K562 (cell line): ENCODE results near the gene ARHGAP8. TPM values are rescaled to one million over a fixed set of nuclear protein-coding genes. Genes with fewer than 3 reads are reported as not detected.

Source experiments
- ATAC-seq: fragments of 200-7000 bp; cut with Tn5 transposase; 3 replicates; pipeline ENCODE4 v1.9.1; 2020; ENCODE audit warnings: moderate library complexity
- BruUV-seq: library from RNA; stranded (reverse); fragments of 400-500 nt; replicated peaks from 2 replicates; lab custom pipeline; 2021; lab: Mats Ljungman, UMichigan
- CTCF ChIA-PET: fragments of 300-600 bp; formaldehyde crosslinking; extraction: SDS; loops from one replicate; lab custom pipeline; 2021; ENCODE audit warnings: low intra/inter-chr PET ratio; lab: Yijun Ruan, JAX
- POLR2A ChIA-PET: fragments of 300-600, 350-650 bp; sonication (Branson Sonifier 250); formaldehyde crosslinking; extraction: SDS; loops from one replicate; lab custom pipeline; 2021; ENCODE audit warnings: antibody characterized with exemption, inconsistent platforms; lab: Yijun Ruan, JAX
- DNase-seq, 4 experiments: peaks; one replicate each; pipeline versions ENCODE4 v3.0.0 to v3.0.0-alpha.2; 2011 to 2018; ENCODE audit warnings: low spot score in 3 of 4, mixed read lengths in 3 of 4; ENCODE audit errors: extremely low read depth in 1 of 4
- FAIRE-seq: peaks from 2 replicates; lab custom pipeline; 2011; peaks lifted over from hg19 to GRCh38; lab: Jason Lieb, UNC
- H2AFZ ChIP-seq: 2 replicates; pipeline ENCODE4 v1.6.0; 2011; ENCODE audit warnings: low read depth, low read length, control low read depth, inconsistent platforms
- H3K27ac ChIP-seq: fragments of 200-600 bp; 3 replicates; pipeline ENCODE4 v1.8.0; 2011; ENCODE audit warnings: low read depth, mild to moderate bottlenecking, control low read depth, inconsistent platforms, low read length, moderate library complexity, mixed read lengths; ENCODE audit errors: extremely low read depth
- H3K27me3 ChIP-seq, 2 experiments: fragments of 300-600 bp in 1 of 2; 2 replicates in 1 of 2; 3 replicates in 1 of 2; pipeline versions ENCODE4 v1.6.0 to v1.8.0; 2011; ENCODE audit warnings: inconsistent platforms in 2 of 2, low read length in 2 of 2, mild to moderate bottlenecking in 1 of 2, mixed read lengths in 1 of 2, moderate library complexity in 1 of 2; ENCODE audit not compliant: control insufficient read depth in 2 of 2, insufficient read depth in 2 of 2
- H3K36me3 ChIP-seq: fragments of 300-600 bp; 3 replicates; pipeline ENCODE4 v1.8.0; 2011; ENCODE audit warnings: mild to moderate bottlenecking, low read length, inconsistent platforms; ENCODE audit not compliant: control insufficient read depth, insufficient read depth
- H3K4me1 ChIP-seq, 2 experiments: fragments of 200-600 bp in 1 of 2; replicated peaks in 1 of 2; 2 replicates in 1 of 2; 3 replicates in 1 of 2; pipeline versions ENCODE4 v1.5.1 to v1.8.0; 2011; ENCODE audit warnings: inconsistent platforms in 2 of 2, low read length in 2 of 2, mild to moderate bottlenecking in 1 of 2, mixed read lengths in 1 of 2, moderate library complexity in 1 of 2; ENCODE audit not compliant: control insufficient read depth in 2 of 2, insufficient read depth in 2 of 2
- H3K4me2 ChIP-seq: 2 replicates; pipeline ENCODE4 v1.6.1; 2011; ENCODE audit warnings: low read length, control low read depth, inconsistent platforms, mixed read lengths; ENCODE audit not compliant: insufficient read depth
- H3K4me3 ChIP-seq: fragments of 200-600 bp; sonication (generic), shearing (Covaris generic); 2 replicates; pipeline ENCODE4 v1.5.1; 2016; ENCODE audit warnings: control low read depth, inconsistent platforms
- H3K79me2 ChIP-seq: fragments of 200-600 bp; 3 replicates; pipeline ENCODE4 v1.8.0; 2011; ENCODE audit warnings: low read length, inconsistent platforms; ENCODE audit not compliant: control insufficient read depth, insufficient read depth
- H3K9ac ChIP-seq, 2 experiments: 2 replicates each; pipeline versions ENCODE4 v1.6.0 to v1.6.1; 2011; ENCODE audit warnings: low read depth in 2 of 2, low read length in 2 of 2, control low read depth in 1 of 2, inconsistent platforms in 1 of 2, mild to moderate bottlenecking in 1 of 2, mixed read lengths in 1 of 2; ENCODE audit not compliant: insufficient read depth in 1 of 2
- H3K9me1 ChIP-seq: one replicate; pipeline ENCODE4 v1.6.0; 2011; ENCODE audit warnings: inconsistent platforms, mild to moderate bottlenecking, low read length, moderate library complexity; ENCODE audit not compliant: control insufficient read depth, insufficient read depth
- H3K9me3 ChIP-seq: replicated peaks from 2 replicates; pipeline ENCODE4 v1.5.1; 2011; ENCODE audit warnings: low read depth, low read length, inconsistent platforms; ENCODE audit not compliant: control insufficient read depth, insufficient read depth
- H4K20me1 ChIP-seq: replicated peaks from 2 replicates; pipeline ENCODE4 v1.6.1; 2011; ENCODE audit warnings: low read length, inconsistent platforms, mixed read lengths; ENCODE audit not compliant: control insufficient read depth, insufficient read depth
- ATF1 ChIP-seq, 2 experiments: fragments of 450-650 bp in 1 of 2; IDR thresholded peaks; 2 replicates each; pipeline ENCODE4 v1.6.1; 2016; ENCODE audit warnings: missing compliant biosample characterization in 1 of 2, missing genetic modification characterization in 1 of 2
- CBFA2T3 ChIP-seq: fragments of 450-650 bp; IDR thresholded peaks from 2 replicates; pipeline ENCODE4 v1.6.1; 2017
- CBX5 ChIP-seq: IDR thresholded peaks from 2 replicates; pipeline ENCODE4 v1.6.1; 2014; ENCODE audit warnings: low read depth, borderline replicate concordance
- CCAR2 ChIP-seq: fragments of 200-400 bp; formaldehyde crosslinking; IDR thresholded peaks from 2 replicates; pipeline ENCODE4 v1.6.1; 2017; ENCODE audit warnings: mild to moderate bottlenecking, low read depth, low read length
- CUX1 ChIP-seq: fragments of 200-800 bp; sonication (Bioruptor generic); IDR thresholded peaks from 2 replicates; pipeline ENCODE4 v1.6.1; 2016; ENCODE audit warnings: missing genetic modification characterization, missing compliant biosample characterization
- DMBX1 ChIP-seq: fragments of 250-450 bp; sonication (Bioruptor Pico); IDR thresholded peaks from 2 replicates; pipeline ENCODE4 v1.8.0; 2022; ENCODE audit warnings: inconsistent platforms, mild to moderate bottlenecking, moderate library complexity, borderline replicate concordance
- FOXK2 ChIP-seq, 2 experiments: fragments of 450-650 bp; IDR thresholded peaks in 1 of 2; conservative IDR thresholded peaks in 1 of 2; 2 replicates each; pipeline ENCODE4 v1.6.1; 2016; ENCODE audit warnings: low read depth in 2 of 2, mild to moderate bottlenecking in 1 of 2
- MCM3 ChIP-seq: fragments of 450-650 bp; IDR thresholded peaks from 2 replicates; pipeline ENCODE4 v1.6.1; 2016
- PCBP2 ChIP-seq: fragments of 200-400 bp; formaldehyde crosslinking; IDR thresholded peaks from 2 replicates; pipeline ENCODE4 v1.6.1; 2018; ENCODE audit warnings: low read length, low read depth, mild to moderate bottlenecking, moderate library complexity; ENCODE audit not compliant: poor library complexity, severe bottlenecking
- PHF8 ChIP-seq: fragments of 200-600 bp; sonication (generic); IDR thresholded peaks from 2 replicates; pipeline ENCODE4 v1.6.1; 2012; ENCODE audit warnings: mixed run types, mild to moderate bottlenecking, inconsistent platforms, low read length, moderate library complexity, borderline replicate concordance
- PTRF ChIP-seq: fragments of 450-650 bp; IDR thresholded peaks from 2 replicates; pipeline ENCODE4 v1.6.1; 2016; ENCODE audit warnings: mild to moderate bottlenecking, missing genetic modification characterization, missing compliant biosample characterization
- RBM22 ChIP-seq: fragments of 200-400 bp; formaldehyde crosslinking; IDR thresholded peaks from 2 replicates; pipeline ENCODE4 v1.6.1; 2018; ENCODE audit warnings: low read length, low read depth; ENCODE audit not compliant: poor library complexity, severe bottlenecking
- SRSF1 ChIP-seq: fragments of 200-400 bp; formaldehyde crosslinking; IDR thresholded peaks from 2 replicates; pipeline ENCODE4 v1.6.1; 2017; ENCODE audit warnings: mild to moderate bottlenecking, low read depth, low read length, moderate library complexity
- ZFPM2 ChIP-seq: fragments of 250-450 bp; sonication (Bioruptor Pico); IDR thresholded peaks from 2 replicates; pipeline ENCODE4 v1.5.1; 2022; ENCODE audit warnings: mild to moderate bottlenecking
- ZNF75A ChIP-seq: fragments of 450-650 bp; formaldehyde crosslinking; IDR thresholded peaks from 2 replicates; pipeline ENCODE4 v1.4.0; 2020; ENCODE audit warnings: mild to moderate bottlenecking
- ZNF764 ChIP-seq: fragments of 250-450 bp; sonication (Bioruptor Pico); IDR thresholded peaks from 2 replicates; pipeline ENCODE4 v1.4.0; 2020; ENCODE audit warnings: low read depth, mild to moderate bottlenecking, moderate library complexity
- WGBS: fragments of 100-300 bp; shearing (Covaris generic); methylation state at CpG from one replicate; pipeline ENCODE4 v1.1.6; 2016; ENCODE audit warnings: low coverage, mixed read lengths; ENCODE audit not compliant: insufficient coverage; ENCODE audit errors: missing lambda C conversion rate; 5-methylcytosine and 5-hydroxymethylcytosine counted together
- in situ Hi-C: fragments of 300-500 bp; cut with MboI; formaldehyde crosslinking; loops from 4 replicates; pipeline ENCODE4 v1.15.0; 2018; ENCODE audit warnings: inconsistent platforms, mixed read lengths
- intact Hi-C: fragments of 100-400 bp; cut with micrococcal nuclease; formaldehyde crosslinking; loops from 2 replicates; pipeline ENCODE4 v1.14.2; 2022
- polyA plus RNA-seq, 8 experiments: library from polyadenylated mRNA; depleted of rRNA in 4 of 8; stranded (reverse) in 5 of 8; unstranded in 3 of 8; fragments of >200 nt; fragmentation: Nextera tagmentation in 2 of 8; fragmentation: Illumina TruSeq in 1 of 8; extraction: Ambion mirVana in 2 of 8; extraction: Trizol in 1 of 8; gene quantifications; 2 replicates each; pipeline versions ENCODE4 v1.2.1 to v1.2.3, GENCODE V29; 2011 to 2014; ENCODE audit warnings: inconsistent platforms in 1 of 8, missing spikeins in 1 of 8
- total RNA-seq, 7 experiments: library from RNA; depleted of rRNA in 6 of 7; stranded (reverse); fragments of >200 nt in 6 of 7; fragmentation: Illumina TruSeq in 2 of 7; extraction: Trizol in 2 of 7; gene quantifications; 2 replicates each; pipeline versions ENCODE4 v1.2.1 to v1.2.3, GENCODE V29; 2011 to 2021; ENCODE audit warnings: low replicate concordance in 1 of 7
- TF ChIP-seq, protein P1 (sequence below), 2 experiments: fragments of 250-450 bp in 1 of 2; fragments of 450-650 bp in 1 of 2; sonication (Bioruptor Pico) in 1 of 2; IDR thresholded peaks; 2 replicates each; pipeline versions ENCODE4 v1.6.1 to v1.8.0; 2016 to 2021; ENCODE audit warnings: mild to moderate bottlenecking in 2 of 2, moderate library complexity in 2 of 2, missing compliant biosample characterization in 1 of 2, missing genetic modification characterization in 1 of 2

ARHGAP8 gene
- total and polyA plus RNA-seq, 9 of the 15 experiments (the other 6 are each of a cell fraction or from before 2014, with no cell fraction given) = 0.15 to 2.2 (median 0.62) TPM

- ChIA-PET CTCF (no interaction called here), POLR2A (no interaction called here)
- no peak for FAIRE-seq
Measured at GRCh38 chr22:44797181-44797725, 44.9 kb downstream of the ARHGAP8 start.

More at GRCh38 chr22:44797181-44797725, 44.9 kb downstream of the ARHGAP8 start:
- Histone ChIP-seq H3K9me1 (no peaks in the 10 kb centered on the region), H3K27ac (no peak overlapping the region), H4K20me1 (peaks cover 13% of the 10 kb centered on the region; the same call in 1 of the 2 replicates), H3K9ac (no peak overlapping the region), H3K4me3 (no peak overlapping the region), H3K36me3 (no peaks in the 10 kb centered on the region), H2AFZ (no peak overlapping the region), H3K27me3 (peaks cover 0 to 11% of the 10 kb centered on the region in 2 experiments; a peak in 1 of 5 replicates), H3K9me3 (no peaks in the 10 kb centered on the region), H3K4me2 (no peak overlapping the region), H3K4me1 (no peaks in the 10 kb centered on the region; a peak in 3 of 5 replicates), H3K79me2 (no peaks in the 10 kb centered on the region)
- in situ Hi-C loops = no loop called here
- ATAC-seq = no peak
- no peak for DNase-seq
- no TSS peak for BruUV-seq
- intact Hi-C loops = no loop called here
- TF ChIP-seq PCBP2 = no peak
- TF ChIP-seq DMBX1 (CRISPR knock-in tag) = no peak
- TF ChIP-seq SRSF1 = no peak
- no peak for TF ChIP-seq RBM22
- no peak for TF ChIP-seq PTRF (tag)
- no peak for TF ChIP-seq CBX5
- TF ChIP-seq ZFPM2 (CRISPR knock-in tag) = no peak
- TF ChIP-seq FOXK2 (conservative IDR thresholded peaks at IDR 0.05 in 1 of 2, IDR thresholded peaks at IDR 0.05 in 1 of 2; ENCODE audit: low read depth in 2 of 2) = no peak
- no peak for TF ChIP-seq PHF8
- TF ChIP-seq MCM3 = no peak
- no peak for TF ChIP-seq ZNF764 (CRISPR knock-in tag)
- TF ChIP-seq, protein P1, sequence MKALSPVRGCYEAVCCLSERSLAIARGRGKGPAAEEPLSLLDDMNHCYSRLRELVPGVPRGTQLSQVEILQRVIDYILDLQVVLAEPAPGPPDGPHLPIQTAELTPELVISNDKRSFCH (CRISPR knock-in tag; IDR thresholded peaks at IDR 0.05) = no peak
- TF ChIP-seq, protein P1 (tag; IDR thresholded peaks at IDR 0.05) = no peak
- TF ChIP-seq ATF1 (CRISPR knock-in tag; IDR thresholded peaks at IDR 0.05) = no peak
- TF ChIP-seq ATF1 (tag; IDR thresholded peaks at IDR 0.05) = no peak
- TF ChIP-seq CCAR2 = no peak
- no peak for TF ChIP-seq CBFA2T3
- TF ChIP-seq CUX1 (CRISPR knock-in tag) = no peak
- no peak for TF ChIP-seq ZNF75A (CRISPR knock-in tag)
- 18% methylated on average over 8 of the region's 9 CpGs for WGBS
